ENCODE results near the gene OASL. TPM values are rescaled to one million over a fixed set of nuclear protein-coding genes. Genes with fewer than 3 reads are reported as not detected.
"Not testable (repeated sequence)": the region's sequence is repeated elsewhere in the genome, so short reads cannot be mapped to it uniquely, and the experiment has no call there.

The OASL gene
- total RNA-seq, 1 donor from 2014 or later, result 3.0 TPM

- peaks cover 18% of the 10 kb centered on the region for H3K27me3 Mint-ChIP-seq
- intact Hi-C loops (cut with micrococcal nuclease), result no loop called here
- H3K4me3 Mint-ChIP-seq, result no peak overlapping the region
- H3K9me3 Mint-ChIP-seq, result peaks cover 11% of the 10 kb centered on the region
- peak; percentile 22 for DNase-seq
- peaks cover 8% of the 10 kb centered on the region for H3K4me1 Mint-ChIP-seq
- no peaks in the 10 kb centered on the region for H3K36me3 Mint-ChIP-seq (ENCODE audit: low read depth)
- H3K27ac Mint-ChIP-seq, result no peak overlapping the region
Observed at GRCh38 chr12:121069206-121069605, 30.2 kb upstream of the OASL start.

GRCh38 chr12:121065345-121065744 is 26.3 kb upstream of the OASL start:
- intact Hi-C loops (cut with micrococcal nuclease), result no loop called here
- Mint-ChIP-seq H3K27ac (no peak overlapping the region), H3K27me3 (peaks cover 4% of the 10 kb centered on the region), H3K4me1 (peaks cover 12% of the 10 kb centered on the region), H3K4me3 (no peak overlapping the region), H3K36me3 (ENCODE audit: low read depth) (no peaks in the 10 kb centered on the region), H3K9me3 (no peaks in the 10 kb centered on the region)
- no peak for DNase-seq

- H3K27ac Mint-ChIP-seq, H3K4me3 Mint-ChIP-seq: not testable (repeated sequence)
- intact Hi-C loops (cut with micrococcal nuclease), result loop anchor here (5.0 kb wide), 2 partner anchors 47 to 158 kb away; partner anchors contain the start of gene C12orf43
Observed at GRCh38 chr12:121064586-121064985, 25.5 kb upstream of the OASL start.

GRCh38 chr12:121064116-121064515 is 25.1 kb upstream of the OASL start:
- Mint-ChIP-seq H3K27me3 (peaks cover 3% of the 10 kb centered on the region), H3K27ac (no peak overlapping the region), H3K4me1 (peaks cover 20% of the 10 kb centered on the region), H3K36me3 (ENCODE audit: low read depth) (no peaks in the 10 kb centered on the region), H3K9me3 (no peaks in the 10 kb centered on the region), H3K4me3 (no peak overlapping the region)
- intact Hi-C loops (cut with micrococcal nuclease), result loop anchor here (5.0 kb wide), 2 partner anchors 47 to 158 kb away; partner anchors contain the start of gene C12orf43
- peak; percentile 33 for DNase-seq

More at GRCh38 chr12:121064586-121064985, 25.5 kb upstream of the OASL start:
- not testable (repeated sequence) for H3K27me3 Mint-ChIP-seq; H3K9me3 Mint-ChIP-seq; H3K36me3 Mint-ChIP-seq (ENCODE audit: low read depth)
- peak; percentile 42 for DNase-seq
- H3K4me1 Mint-ChIP-seq, result peaks cover 18% of the 10 kb centered on the region

- Mint-ChIP-seq H3K36me3 (ENCODE audit: low read depth) (no peaks in the 10 kb centered on the region), H3K9me3 (no peaks in the 10 kb centered on the region), H3K4me1 (peaks cover 22% of the 10 kb centered on the region), H3K27me3 (peaks cover 3% of the 10 kb centered on the region), H3K27ac (no peak overlapping the region), H3K4me3 (no peak overlapping the region)
- peak; percentile 53 for DNase-seq
- intact Hi-C loops (cut with micrococcal nuclease), result loop anchor here (5.0 kb wide), 2 partner anchors 45 to 160 kb away; partner anchors contain the start of gene C12orf43
Observed at GRCh38 chr12:121062391-121063045, 23.5 kb upstream of the OASL start.

- intact Hi-C loops (cut with micrococcal nuclease), result loop anchor here (5.0 kb wide), 2 partner anchors 45 to 160 kb away; partner anchors contain the start of gene C12orf43
- peaks cover 22% of the 10 kb centered on the region for H3K4me1 Mint-ChIP-seq
- H3K27me3 Mint-ChIP-seq, result peaks cover 3% of the 10 kb centered on the region
- no peak overlapping the region for H3K27ac Mint-ChIP-seq
- peak; percentile 44 for DNase-seq
- no peaks in the 10 kb centered on the region for H3K9me3 Mint-ChIP-seq
- H3K4me3 Mint-ChIP-seq, result no peak overlapping the region
- H3K36me3 Mint-ChIP-seq (ENCODE audit: low read depth), result no peaks in the 10 kb centered on the region
Observed at GRCh38 chr12:121061831-121062230, 22.8 kb upstream of the OASL start.

GRCh38 chr12:121060149-121061001 is 21.3 kb upstream of the OASL start:
- H3K4me3 Mint-ChIP-seq, result peak overlapping the region; percentile 81
- peaks cover 17% of the 10 kb centered on the region for H3K4me1 Mint-ChIP-seq
- peaks cover 2% of the 10 kb centered on the region for H3K27me3 Mint-ChIP-seq
- intact Hi-C loops (cut with micrococcal nuclease), result loop anchor here (1.0 to 5.0 kb wide), 7 partner anchors 22 to 340 kb away; partner anchors contain the start of genes C12orf43 and RNF34
- H3K27ac Mint-ChIP-seq, result peak overlapping the region; percentile 90
- DNase-seq, result peak; percentile 91
- no peaks in the 10 kb centered on the region for H3K36me3 Mint-ChIP-seq (ENCODE audit: low read depth)
- no peaks in the 10 kb centered on the region for H3K9me3 Mint-ChIP-seq

GRCh38 chr12:121059031-121059898 is 20.2 kb upstream of the OASL start:
- Mint-ChIP-seq H3K36me3 (ENCODE audit: low read depth) (no peaks in the 10 kb centered on the region), H3K27me3 (no peaks in the 10 kb centered on the region), H3K27ac (peak overlapping the region; percentile 90), H3K4me1 (peaks cover 14% of the 10 kb centered on the region), H3K4me3 (peak overlapping the region; percentile 81), H3K9me3 (no peaks in the 10 kb centered on the region)
- intact Hi-C loops (cut with micrococcal nuclease), result no loop called here
- peak; percentile 57 for DNase-seq

GRCh38 chr12:121057794-121058193 is 18.7 kb upstream of the OASL start:
- Mint-ChIP-seq H3K27ac (no peak overlapping the region), H3K36me3 (ENCODE audit: low read depth) (no peaks in the 10 kb centered on the region), H3K4me1 (peaks cover 14% of the 10 kb centered on the region), H3K9me3 (no peaks in the 10 kb centered on the region), H3K4me3 (no peak overlapping the region), H3K27me3 (no peaks in the 10 kb centered on the region)
- intact Hi-C loops (cut with micrococcal nuclease), result no loop called here
- peak; percentile 53 for DNase-seq

GRCh38 chr12:121053706-121054105 is 14.7 kb upstream of the OASL start:
- peaks cover 8% of the 10 kb centered on the region for H3K27me3 Mint-ChIP-seq
- no peaks in the 10 kb centered on the region for H3K36me3 Mint-ChIP-seq (ENCODE audit: low read depth)
- no peak overlapping the region for H3K27ac Mint-ChIP-seq
- intact Hi-C loops (cut with micrococcal nuclease), result no loop called here
- H3K4me1 Mint-ChIP-seq, result no peaks in the 10 kb centered on the region
- no peaks in the 10 kb centered on the region for H3K9me3 Mint-ChIP-seq
- no peak for DNase-seq
- no peak overlapping the region for H3K4me3 Mint-ChIP-seq

GRCh38 chr12:121050725-121051124 is 11.7 kb upstream of the OASL start:
- intact Hi-C loops (cut with micrococcal nuclease), result no loop called here
- H3K4me1 Mint-ChIP-seq, result peaks cover 2% of the 10 kb centered on the region
- no peak overlapping the region for H3K27ac Mint-ChIP-seq
- H3K4me3 Mint-ChIP-seq, result no peak overlapping the region
- H3K27me3 Mint-ChIP-seq, result peaks cover 8% of the 10 kb centered on the region
- no peaks in the 10 kb centered on the region for H3K9me3 Mint-ChIP-seq
- H3K36me3 Mint-ChIP-seq (ENCODE audit: low read depth), result no peaks in the 10 kb centered on the region
- DNase-seq, result no peak

GRCh38 chr12:121048442-121048841 is 9.4 kb upstream of the OASL start:
- peaks cover 23% of the 10 kb centered on the region for H3K27me3 Mint-ChIP-seq
- peak overlapping the region; percentile 72 for H3K4me3 Mint-ChIP-seq
- no peaks in the 10 kb centered on the region for H3K36me3 Mint-ChIP-seq (ENCODE audit: low read depth)
- intact Hi-C loops (cut with micrococcal nuclease), result no loop called here
- peaks cover 13% of the 10 kb centered on the region for H3K4me1 Mint-ChIP-seq
- no peak for DNase-seq
- peak overlapping the region; percentile 67 for H3K27ac Mint-ChIP-seq
- H3K9me3 Mint-ChIP-seq, result no peaks in the 10 kb centered on the region

GRCh38 chr12:121047400-121047799 is 8.4 kb upstream of the OASL start:
- DNase-seq; H3K9me3 Mint-ChIP-seq; H3K36me3 Mint-ChIP-seq (ENCODE audit: low read depth); intact Hi-C loops (cut with micrococcal nuclease); H3K4me3 Mint-ChIP-seq; H3K27ac Mint-ChIP-seq: not testable (repeated sequence)
- H3K4me1 Mint-ChIP-seq, result peaks cover 13% of the 10 kb centered on the region
- peaks cover 29% of the 10 kb centered on the region for H3K27me3 Mint-ChIP-seq

Data from activated CD4-positive, alpha-beta T cell treated with anti-CD3 and anti-CD28 coated beads, Interleukin-2, amount 10 ng/mL, durations not matched to agents 24 days and 14 days (primary cell).